T1000 (cell line): ENCODE measurements around the gene OR6Y1.

Experiments used
- DNase-seq: peaks from one replicate; lab custom pipeline; 2025; ENCODE audit warnings: mixed read lengths; lab: John Stamatoyannopoulos, UW

Gene OR6Y1

GRCh38 chr1:158554352-158554751, at the start of gene OR6Y1:
TSS of gene OR6Y1 (minus strand) at chr1:158554405. CDS start at chr1:158548105, 6,300 bp downstream.
- DNase-seq: no peak

DNA sequence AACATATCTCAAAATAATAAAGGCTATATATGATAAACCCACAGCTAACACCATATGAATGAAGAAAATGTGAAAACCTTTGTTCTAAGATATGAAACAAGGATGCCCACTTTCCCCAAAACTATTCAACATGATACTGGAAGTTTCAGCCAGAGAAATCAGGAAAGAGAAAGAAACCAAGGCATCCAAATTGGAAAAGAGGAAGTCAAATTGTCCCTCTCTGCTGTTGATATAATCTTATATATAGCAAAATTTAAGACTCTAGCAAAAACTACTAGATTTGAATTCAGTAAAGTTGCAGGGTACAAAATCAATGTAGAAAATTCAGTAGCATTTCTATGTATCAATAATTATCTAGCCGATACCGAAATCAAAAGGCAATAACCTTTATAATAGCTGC, 46.5 kb upstream of the OR6Y1 start:
- DNase-seq: no peak

- DNase-seq: no peak
Measured at GRCh38 chr1:158586942-158587341, 32.7 kb upstream of the OR6Y1 start.

DNA sequence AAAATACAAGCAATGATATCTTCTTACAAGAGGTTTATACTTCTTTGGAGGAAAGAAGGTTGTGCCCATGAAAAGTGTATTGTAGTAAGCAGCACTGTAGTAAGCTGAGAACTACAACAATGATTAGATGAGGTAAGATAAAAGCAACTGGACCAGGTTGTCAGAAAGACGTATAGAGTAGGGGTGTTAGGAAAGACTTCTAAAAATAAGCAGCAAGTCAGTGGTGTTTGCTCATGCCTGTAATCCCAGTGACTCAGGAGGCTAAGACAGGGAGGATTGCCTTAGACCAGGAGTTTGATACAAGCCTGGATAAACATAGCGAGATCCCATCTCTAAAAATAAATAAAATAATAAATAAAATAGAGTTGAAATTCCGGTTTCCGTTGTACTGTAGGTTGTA, 29.8 kb upstream of the OR6Y1 start:
- DNase-seq: no peak

DNA sequence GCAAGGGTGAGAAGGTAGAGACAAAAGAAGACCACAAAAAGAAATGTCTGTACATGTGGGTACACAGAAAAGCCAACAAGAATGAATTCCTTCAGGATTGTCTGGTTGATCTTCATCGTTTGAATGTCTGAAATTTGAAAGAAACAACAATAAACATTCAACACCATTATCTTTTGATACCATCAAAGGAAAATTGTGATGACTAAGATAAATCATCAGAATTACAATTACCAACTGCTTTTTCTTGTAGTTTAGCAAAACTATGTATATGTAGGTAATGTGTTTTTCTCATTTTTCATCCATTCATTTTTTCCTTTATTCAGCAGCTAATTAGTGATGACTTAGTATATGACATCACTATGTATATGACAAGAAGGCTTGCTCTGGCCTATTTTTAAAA, 25.5 kb upstream of the OR6Y1 start, which contains the start of gene OR10X1:
Gene OR10X1, minus strand, starts transcription at position 167 of the 400 bp plus-strand sequence. Its CDS starts 0 bp downstream, at position 167.
- DNase-seq: no peak

- no peak for DNase-seq
Measured at GRCh38 chr1:158577561-158577960, 23.4 kb upstream of the OR6Y1 start.

DNA sequence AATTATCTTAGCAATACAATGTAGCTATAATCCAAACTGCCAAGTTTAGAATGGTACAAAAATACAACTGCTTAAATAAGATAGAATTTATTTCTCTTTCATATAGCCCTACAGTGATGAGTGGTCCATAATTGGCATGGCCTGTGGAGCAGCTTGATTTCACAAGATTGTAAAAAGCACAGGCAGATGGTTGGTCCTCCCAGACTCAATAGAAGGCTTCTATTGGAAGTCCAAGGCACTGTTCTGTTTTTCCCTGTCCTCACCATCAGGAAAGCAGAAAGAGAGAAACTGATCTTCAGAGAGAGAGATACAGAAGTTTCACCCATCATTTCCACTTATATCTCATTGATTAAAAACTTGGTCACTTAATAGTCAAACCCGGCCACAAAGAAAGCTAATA, 18.0 kb upstream of the OR6Y1 start:
- DNase-seq: no peak

DNA sequence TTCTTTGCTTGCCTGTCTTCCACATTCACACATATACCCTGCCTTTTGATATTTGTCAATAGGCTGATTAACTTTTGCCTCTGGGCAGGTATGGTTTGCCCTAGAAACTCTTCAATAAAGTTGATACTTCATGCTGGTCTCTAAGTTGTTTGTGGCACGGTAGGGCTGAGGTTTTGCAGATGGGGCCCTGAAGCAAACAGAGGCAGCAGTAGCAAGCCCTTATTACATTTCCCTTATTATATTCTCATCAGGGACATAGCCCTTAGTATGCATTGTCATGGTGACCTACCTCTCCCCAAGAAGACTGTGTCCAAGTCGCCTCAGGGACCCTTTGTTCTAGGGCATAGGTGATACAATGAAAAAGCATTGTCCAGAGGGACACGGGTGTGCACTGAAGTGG, 16.3 kb upstream of the OR6Y1 start, which contains the start of gene OR6P1:
Gene OR6P1, minus strand, starts transcription at position 101 of the 400 bp plus-strand sequence. CDS start 6,976 bp downstream, outside the sequence.
- DNase-seq: no peak

GRCh38 chr1:158564608-158565007, 10.4 kb upstream of the OR6Y1 start:
- no peak for DNase-seq

DNA sequence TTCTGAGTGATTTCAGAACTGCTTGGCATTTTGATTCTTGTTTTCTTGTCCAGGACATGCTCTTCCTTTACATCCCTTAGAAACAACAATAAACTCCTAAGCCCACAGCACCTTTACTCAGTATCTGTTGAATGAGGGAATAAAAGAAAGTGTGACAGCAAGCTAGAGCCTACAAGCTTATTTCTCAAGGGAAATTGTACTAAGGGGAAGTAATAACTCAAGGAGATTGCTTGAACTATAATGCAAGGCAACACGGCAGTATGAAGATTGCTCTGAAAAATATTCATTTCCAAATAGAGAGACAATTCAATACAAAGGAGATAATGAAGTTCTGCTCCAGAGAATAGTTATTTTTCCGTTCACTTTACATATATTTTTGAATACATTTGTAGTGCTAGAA, 9.6 kb upstream of the OR6Y1 start:
- no peak for DNase-seq

DNA sequence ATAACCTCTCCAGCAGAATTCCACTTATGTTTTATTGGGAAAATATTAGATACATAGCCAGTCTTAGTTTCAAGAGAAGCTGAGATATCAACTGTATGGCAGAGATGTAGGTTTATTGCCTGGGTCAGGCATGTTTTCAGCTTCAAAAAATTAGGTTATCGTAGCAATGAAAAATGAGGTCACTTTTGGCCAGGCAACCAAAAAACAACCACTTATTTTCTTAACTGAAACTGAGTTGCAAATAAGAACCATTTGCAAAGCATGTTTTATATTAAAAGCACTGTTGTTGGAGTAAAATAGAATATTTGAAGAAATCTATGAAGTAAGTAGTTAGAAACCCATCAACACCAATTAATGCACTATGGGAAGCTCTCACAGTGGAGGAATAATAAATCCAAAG, 5.5 kb upstream of the OR6Y1 start:
- no peak for DNase-seq

DNA sequence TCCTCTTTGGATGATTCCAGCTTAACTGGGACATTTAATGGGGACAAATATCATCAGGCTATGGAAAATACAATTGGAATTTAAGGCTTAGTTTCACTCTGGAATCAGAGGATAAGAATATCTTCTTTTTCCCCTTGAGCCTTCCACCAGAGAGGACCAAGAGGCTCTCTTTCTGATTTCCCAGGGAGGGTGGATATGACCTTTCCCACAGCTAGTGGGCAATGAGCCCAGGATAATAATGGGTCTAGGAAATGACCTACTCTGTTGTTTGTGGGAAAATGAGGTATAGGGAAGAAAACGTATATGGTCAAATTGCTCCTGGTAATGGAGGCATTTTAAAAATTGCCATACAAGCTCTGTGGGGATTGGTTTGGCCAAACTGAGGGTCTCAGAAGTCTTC, 1.9 kb downstream of the OR6Y1 start:
- no peak for DNase-seq

DNA sequence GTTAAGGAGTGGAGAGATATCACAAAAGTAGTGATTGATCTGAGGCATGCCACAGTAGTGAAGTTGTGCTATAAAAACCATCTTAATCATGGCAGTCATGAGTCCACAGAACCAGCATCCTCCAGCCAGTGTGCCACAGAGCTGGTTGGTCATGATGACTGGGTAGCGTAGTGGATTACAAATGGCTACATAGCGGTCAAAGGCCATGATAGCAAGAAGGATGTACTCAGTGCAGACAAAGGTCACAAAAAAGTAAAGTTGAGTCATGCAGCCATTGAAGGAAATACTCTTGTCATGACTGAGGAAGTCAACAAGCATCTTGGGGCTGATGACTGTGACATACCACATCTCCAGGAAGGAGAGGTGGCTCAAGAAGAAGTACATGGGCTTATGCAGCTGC, 6.7 kb downstream of the OR6Y1 start:
- DNase-seq: no peak

GRCh38 chr1:158537609-158538008, 16.6 kb downstream of the OR6Y1 start:
- DNase-seq: no peak

DNA sequence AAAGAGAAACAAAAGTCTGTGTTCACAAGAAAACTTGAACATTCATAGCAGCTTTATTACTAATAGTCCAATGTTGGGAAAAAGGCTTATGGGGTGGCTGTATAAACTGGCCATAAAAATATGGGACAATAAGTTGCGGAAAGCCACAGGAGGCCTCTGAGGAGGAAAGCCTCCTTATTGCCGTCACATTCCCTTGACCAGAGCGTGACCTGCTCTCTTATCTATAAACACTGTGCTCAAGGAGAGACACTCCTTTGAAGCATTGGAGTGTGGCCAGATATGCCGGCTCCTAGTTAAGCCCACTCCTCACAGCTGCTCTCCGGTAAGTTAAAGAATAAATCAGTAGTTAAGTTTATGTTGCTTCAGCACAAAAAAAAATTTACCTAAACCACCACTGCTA, 19.7 kb downstream of the OR6Y1 start:
- DNase-seq: no peak

- no peak for DNase-seq
Measured at GRCh38 chr1:158527190-158527815, 26.9 kb downstream of the OR6Y1 start.

DNA sequence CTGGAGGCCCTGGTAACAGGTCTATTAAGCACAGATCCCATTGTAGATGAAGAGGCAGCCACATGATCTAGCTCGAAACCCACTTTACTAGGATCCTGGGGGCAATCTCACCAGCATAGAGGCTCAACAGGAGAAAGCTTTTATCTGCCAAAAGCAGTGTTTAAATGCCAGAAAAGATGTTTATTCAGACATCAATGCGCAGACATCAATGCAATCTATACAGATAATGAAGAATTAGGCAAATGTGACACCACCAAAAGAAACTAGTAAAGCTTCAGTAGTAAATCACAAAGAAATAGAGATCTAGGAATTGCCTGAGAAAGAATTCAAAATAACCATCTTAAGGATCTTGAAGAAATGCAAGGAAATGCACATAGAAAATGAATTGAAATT, 32.5 kb downstream of the OR6Y1 start:
- no peak for DNase-seq

DNA sequence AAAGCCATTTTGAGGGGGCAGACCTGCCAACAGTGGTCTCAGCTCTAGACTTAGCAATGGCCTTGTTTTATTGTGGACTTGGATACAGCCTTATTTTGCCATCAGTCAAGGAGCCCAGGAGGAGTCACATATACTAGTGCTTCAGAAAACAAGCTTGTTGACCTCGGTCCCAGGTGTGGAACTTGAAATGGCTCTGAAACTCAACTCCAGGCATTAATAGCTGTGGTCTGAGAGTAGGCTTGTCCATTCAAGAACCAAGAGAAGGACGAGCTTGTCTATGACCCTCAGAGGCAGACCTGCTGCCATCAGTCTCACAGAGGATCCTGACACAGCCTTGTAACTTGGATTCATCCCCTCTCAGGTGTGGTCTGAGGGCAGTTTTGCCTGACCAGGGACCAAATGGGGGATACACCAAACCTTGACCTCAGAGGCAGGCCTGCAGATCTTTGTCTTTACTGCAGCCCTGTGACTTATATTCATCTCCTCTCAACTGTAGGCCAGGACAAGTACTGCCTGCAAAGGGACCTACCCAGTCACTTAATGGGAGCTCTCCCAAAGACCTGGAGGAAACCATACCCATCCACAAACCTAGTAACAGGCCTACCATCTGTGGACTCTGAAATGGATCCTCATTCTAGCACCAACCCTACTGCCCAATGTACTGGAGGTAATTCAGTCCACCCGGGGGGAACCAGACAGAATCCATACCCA, 33.1 kb downstream of the OR6Y1 start:
- DNase-seq: no peak

GRCh38 chr1:158520021-158520420, 34.2 kb downstream of the OR6Y1 start:
- DNase-seq: no peak

DNA sequence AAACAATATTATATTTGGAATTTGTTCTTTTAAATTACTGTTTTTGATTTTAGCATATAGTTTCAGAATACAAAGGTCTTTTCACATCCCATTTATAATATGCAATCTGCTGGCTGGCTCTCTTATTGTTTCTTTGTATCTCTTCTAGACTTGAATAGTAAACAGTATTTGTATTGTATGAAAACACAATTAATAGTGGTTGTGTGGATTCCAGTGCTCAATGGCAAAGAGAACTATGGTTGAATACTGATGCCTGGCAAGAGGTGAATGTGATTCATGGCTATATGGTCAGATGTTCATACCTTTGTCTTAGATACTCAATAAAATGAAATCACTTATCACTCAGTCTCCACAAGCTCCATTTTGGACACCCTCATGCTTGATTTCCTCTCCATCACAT, 37.2 kb downstream of the OR6Y1 start:
- DNase-seq: no peak

- DNase-seq: no peak
Measured at GRCh38 chr1:158509471-158510156, 44.6 kb downstream of the OR6Y1 start.

DNA sequence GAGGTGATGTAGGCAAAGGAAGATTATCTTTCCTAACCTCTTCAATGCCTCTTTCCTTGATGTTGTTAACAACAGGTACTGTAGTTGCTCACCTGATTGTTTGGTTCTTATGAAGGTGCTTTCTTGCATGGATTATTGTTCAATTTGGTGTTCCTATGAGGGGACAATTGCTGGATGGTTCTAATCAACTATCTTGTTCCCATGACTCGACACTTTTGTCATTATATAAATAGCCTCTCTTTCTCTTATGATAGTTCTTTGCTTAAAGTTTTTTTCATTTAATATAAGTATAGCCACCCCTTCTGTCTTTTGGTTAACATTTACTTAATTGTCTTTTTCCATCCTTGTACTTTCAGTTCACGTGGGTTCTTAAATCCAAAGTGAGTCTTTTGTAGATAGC, 46.7 kb downstream of the OR6Y1 start:
- no peak for DNase-seq

DNA sequence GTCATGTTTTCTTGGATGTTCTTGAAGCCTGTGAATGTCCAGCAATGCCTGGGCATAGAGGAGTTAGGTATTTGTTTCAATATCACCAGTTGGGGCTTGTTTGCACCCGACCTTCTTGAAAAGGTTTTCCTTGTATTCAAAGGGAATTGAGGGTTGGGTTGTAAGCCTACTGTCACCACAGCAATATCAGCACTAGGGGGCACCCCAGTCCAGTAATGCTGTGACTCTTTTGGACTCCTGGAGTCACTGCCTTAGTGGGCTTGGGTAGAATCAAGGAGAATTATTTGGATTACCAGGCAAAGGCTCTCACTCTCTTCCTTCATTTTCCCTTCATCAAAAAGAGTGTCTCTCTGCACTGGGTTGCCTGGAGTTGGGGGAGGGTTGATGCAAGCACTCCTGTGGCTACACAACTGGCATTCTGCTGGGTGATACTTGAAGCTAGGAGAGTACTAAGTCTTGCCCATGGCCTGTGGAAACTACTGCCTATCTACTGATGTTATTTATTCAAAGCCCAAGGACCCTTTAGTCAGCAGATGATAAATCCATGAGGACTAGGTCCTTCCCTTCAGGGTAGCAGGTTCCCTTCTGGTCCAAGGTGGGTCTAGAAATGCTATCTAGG, 47.7 kb downstream of the OR6Y1 start:
- no peak for DNase-seq
